ENCODE measurements around the gene RFT1. TPM values are rescaled to one million over a fixed set of nuclear protein-coding genes. Genes with fewer than 3 reads are reported as not detected.

The RFT1 gene
- total and polyA plus RNA-seq, 2 of the 13 experiments (the other 11 are each of a cell fraction or from before 2014, with no cell fraction given), result 23.2 to 37.0 TPM

DNA sequence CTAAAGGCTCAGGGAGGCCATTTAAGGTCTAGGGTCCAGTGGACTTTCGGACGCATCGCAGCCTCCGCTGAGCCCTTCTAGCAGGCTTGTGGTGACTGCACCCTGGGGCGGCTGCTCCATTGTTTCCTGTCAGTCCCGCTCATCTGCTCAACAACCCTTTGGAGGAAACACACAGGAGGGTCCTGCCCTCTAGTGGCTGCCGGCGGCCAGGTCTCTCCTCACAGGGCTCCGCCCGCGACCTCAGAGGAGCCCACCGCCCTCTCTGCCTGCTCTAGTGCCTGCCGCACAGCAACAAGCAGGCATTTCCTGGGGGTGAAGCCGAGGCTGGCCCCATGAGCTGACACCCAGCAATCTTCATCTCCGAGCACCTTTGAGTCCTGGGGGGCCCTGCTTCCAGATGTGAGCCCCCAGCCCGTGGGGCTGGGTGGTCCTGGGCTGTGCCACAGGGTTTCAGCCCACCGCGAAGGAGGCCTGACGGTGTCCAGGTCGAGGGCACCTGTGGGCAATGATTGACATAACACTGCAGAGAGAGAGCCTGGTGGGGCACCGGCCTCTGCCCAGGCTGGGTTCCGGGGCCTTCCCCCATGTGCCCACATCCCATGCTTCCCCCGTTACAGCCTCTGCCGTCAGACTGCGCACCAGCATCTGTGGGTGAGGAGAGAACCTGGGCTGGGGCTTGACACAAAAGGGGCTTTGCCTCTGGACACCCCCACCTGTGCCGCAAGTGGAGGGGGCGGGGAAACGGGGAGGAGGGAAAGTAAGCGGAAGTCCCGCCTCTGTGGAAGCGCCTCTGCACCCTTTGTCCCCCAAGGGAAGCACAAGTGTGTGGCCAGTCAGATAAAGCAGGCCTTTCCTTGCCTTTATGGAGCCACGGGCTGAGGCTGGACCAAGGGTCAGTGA is 57.3 kb downstream of the RFT1 start (continued):
- TF ChIP-seq, protein P1, sequence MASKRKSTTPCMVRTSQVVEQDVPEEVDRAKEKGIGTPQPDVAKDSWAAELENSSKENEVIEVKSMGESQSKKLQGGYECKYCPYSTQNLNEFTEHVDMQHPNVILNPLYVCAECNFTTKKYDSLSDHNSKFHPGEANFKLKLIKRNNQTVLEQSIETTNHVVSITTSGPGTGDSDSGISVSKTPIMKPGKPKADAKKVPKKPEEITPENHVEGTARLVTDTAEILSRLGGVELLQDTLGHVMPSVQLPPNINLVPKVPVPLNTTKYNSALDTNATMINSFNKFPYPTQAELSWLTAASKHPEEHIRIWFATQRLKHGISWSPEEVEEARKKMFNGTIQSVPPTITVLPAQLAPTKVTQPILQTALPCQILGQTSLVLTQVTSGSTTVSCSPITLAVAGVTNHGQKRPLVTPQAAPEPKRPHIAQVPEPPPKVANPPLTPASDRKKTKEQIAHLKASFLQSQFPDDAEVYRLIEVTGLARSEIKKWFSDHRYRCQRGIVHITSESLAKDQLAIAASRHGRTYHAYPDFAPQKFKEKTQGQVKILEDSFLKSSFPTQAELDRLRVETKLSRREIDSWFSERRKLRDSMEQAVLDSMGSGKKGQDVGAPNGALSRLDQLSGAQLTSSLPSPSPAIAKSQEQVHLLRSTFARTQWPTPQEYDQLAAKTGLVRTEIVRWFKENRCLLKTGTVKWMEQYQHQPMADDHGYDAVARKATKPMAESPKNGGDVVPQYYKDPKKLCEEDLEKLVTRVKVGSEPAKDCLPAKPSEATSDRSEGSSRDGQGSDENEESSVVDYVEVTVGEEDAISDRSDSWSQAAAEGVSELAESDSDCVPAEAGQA (IDR thresholded peaks at IDR 0.05; ENCODE audit: low read depth), result 0 out of 2 replicates have a peak, but pooled peaks have one; percentile 14
- TF ChIP-seq, protein P1 (CRISPR knock-in tag; IDR thresholded peaks at IDR 0.05; ENCODE audit: borderline replicate concordance), result no peak
- TF ChIP-seq, protein P2, sequence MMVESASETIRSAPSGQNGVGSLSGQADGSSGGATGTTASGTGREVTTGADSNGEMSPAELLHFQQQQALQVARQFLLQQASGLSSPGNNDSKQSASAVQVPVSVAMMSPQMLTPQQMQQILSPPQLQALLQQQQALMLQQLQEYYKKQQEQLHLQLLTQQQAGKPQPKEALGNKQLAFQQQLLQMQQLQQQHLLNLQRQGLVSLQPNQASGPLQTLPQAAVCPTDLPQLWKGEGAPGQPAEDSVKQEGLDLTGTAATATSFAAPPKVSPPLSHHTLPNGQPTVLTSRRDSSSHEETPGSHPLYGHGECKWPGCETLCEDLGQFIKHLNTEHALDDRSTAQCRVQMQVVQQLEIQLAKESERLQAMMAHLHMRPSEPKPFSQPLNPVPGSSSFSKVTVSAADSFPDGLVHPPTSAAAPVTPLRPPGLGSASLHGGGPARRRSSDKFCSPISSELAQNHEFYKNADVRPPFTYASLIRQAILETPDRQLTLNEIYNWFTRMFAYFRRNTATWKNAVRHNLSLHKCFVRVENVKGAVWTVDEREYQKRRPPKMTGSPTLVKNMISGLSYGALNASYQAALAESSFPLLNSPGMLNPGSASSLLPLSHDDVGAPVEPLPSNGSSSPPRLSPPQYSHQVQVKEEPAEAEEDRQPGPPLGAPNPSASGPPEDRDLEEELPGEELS (CRISPR knock-in tag; IDR thresholded peaks at IDR 0.05), result no peak
- TF ChIP-seq KLF13 (CRISPR knock-in tag; IDR thresholded peaks at IDR 0.05), result no peak
- no peak for TF ChIP-seq ZNF841 (CRISPR knock-in tag; IDR thresholded peaks at IDR 0.05; ENCODE audit: borderline replicate concordance)
- peak; percentile 46 for TF ChIP-seq TBX2 (CRISPR knock-in tag; IDR thresholded peaks at IDR 0.05; ENCODE audit: borderline replicate concordance)
- TF ChIP-seq, protein P3, sequence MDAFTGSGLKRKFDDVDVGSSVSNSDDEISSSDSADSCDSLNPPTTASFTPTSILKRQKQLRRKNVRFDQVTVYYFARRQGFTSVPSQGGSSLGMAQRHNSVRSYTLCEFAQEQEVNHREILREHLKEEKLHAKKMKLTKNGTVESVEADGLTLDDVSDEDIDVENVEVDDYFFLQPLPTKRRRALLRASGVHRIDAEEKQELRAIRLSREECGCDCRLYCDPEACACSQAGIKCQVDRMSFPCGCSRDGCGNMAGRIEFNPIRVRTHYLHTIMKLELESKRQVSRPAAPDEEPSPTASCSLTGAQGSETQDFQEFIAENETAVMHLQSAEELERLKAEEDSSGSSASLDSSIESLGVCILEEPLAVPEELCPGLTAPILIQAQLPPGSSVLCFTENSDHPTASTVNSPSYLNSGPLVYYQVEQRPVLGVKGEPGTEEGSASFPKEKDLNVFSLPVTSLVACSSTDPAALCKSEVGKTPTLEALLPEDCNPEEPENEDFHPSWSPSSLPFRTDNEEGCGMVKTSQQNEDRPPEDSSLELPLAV (CRISPR knock-in tag; conservative IDR thresholded peaks at IDR 0.05; ENCODE audit: low read depth), result no peak
- no peak for TF ChIP-seq ZFP82 (CRISPR knock-in tag; IDR thresholded peaks at IDR 0.05; ENCODE audit: borderline replicate concordance)
- peak; percentile 82; the same call in 1 of the 2 replicates for TF ChIP-seq ZNF550 (CRISPR knock-in tag; IDR thresholded peaks at IDR 0.05; ENCODE audit: borderline replicate concordance)
- TF ChIP-seq, protein P4, sequence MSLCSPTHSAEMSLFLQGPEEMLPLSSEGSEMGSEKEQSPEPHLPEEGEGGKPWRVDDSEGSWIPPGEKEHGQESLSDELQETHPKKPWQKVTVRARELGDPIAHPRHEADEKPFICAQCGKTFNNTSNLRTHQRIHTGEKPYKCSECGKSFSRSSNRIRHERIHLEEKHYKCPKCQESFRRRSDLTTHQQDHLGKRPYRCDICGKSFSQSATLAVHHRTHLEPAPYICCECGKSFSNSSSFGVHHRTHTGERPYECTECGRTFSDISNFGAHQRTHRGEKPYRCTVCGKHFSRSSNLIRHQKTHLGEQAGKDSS (CRISPR knock-in tag; IDR thresholded peaks at IDR 0.05; ENCODE audit: borderline replicate concordance, low read depth), result no peak
- TF ChIP-seq MED13 (CRISPR knock-in tag; IDR thresholded peaks at IDR 0.05), result no peak
- TF ChIP-seq REL (CRISPR knock-in tag; conservative IDR thresholded peaks at IDR 0.05), result no peak
- TF ChIP-seq NR3C1 (CRISPR knock-in tag; IDR thresholded peaks at IDR 0.05), result no peak
- TF ChIP-seq ZNF563 (CRISPR knock-in tag; IDR thresholded peaks at IDR 0.05), result no peak
- no peak for TF ChIP-seq ZNF615 (CRISPR knock-in tag; IDR thresholded peaks at IDR 0.05; ENCODE audit: borderline replicate concordance)
